ENCODE measurements around the gene RBM24.

Gene RBM24

DNA sequence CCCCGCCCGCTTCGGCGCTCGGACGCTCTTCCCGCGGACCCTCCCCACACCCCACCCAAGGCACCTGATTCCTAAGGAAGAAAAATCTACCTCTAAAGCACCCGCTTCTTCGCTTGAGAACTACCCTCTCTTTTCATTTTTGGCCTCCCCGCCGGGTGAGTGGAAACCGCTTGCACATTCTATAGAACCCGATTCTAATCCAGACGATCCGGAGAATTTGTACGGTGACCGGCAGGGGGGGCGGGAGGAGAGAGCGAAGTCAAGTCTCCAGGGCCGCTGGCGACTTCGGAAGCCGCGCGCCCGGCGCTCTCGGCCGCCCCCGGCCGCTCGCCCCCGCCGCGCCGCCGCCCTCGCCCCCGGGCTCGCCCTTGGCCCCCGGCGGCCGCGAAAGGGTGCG, at the start of gene RBM24:
Gene RBM24, plus strand, starts transcription at position 262 of the 397 bp plus-strand sequence. CDS start 221 bp downstream, outside the sequence.
- Histone ChIP-seq H3K27me3 (ENCODE audit: low read depth) (no peaks in the 10 kb centered on the region), H3K4me1 (peaks cover 47% of the 10 kb centered on the region), H3K36me3 (replicated peaks) (peaks cover 7% of the 10 kb centered on the region), H3K4me3 (peak within 1 kb of the TSS; percentile 66), H3K9me3 (no peaks in the 10 kb centered on the region)
- DNase-seq (ENCODE audit: low spot score in 2 of 2) = peak; percentile 69 to 86
- in situ Hi-C loops (cut with MboI; ENCODE audit: low sequenced_read_pairs) = no loop called here

DNA sequence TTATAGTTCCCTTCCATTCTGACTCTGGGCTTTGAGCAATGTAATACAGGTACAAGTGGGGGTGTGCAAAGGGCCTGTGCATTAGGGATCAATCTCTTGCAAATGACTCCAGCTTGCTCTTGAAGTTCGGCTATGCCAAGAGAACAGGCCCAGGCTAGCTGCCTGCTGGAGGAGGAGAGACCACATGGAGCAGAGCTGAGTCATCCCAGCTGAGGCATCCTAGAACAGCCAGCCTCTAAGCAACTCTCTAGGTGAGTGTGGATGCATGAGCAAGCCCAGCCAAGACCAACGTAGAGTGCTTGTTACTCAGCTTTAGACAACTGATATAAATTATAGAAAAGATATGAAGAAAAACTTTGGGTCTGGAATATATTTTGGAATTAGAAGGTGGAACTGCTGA, 47.6 kb upstream of the RBM24 start:
- H3K9me3 ChIP-seq = no peaks in the 10 kb centered on the region
- no peaks in the 10 kb centered on the region for H3K27me3 ChIP-seq (ENCODE audit: low read depth)
- DNase-seq (ENCODE audit: low spot score in 2 of 2) = no peak
- in situ Hi-C loops (cut with MboI; ENCODE audit: low sequenced_read_pairs) = no loop called here
- H3K4me1 ChIP-seq = no peaks in the 10 kb centered on the region
- H3K36me3 ChIP-seq (replicated peaks) = no peaks in the 10 kb centered on the region
- H3K4me3 ChIP-seq = no peak overlapping the region

- in situ Hi-C loops (cut with MboI; ENCODE audit: low sequenced_read_pairs) = no loop called here
- no peaks in the 10 kb centered on the region for H3K27me3 ChIP-seq (ENCODE audit: low read depth)
Observed at GRCh38 chr6:17237246-17237645, 43.9 kb upstream of the RBM24 start.

DNA sequence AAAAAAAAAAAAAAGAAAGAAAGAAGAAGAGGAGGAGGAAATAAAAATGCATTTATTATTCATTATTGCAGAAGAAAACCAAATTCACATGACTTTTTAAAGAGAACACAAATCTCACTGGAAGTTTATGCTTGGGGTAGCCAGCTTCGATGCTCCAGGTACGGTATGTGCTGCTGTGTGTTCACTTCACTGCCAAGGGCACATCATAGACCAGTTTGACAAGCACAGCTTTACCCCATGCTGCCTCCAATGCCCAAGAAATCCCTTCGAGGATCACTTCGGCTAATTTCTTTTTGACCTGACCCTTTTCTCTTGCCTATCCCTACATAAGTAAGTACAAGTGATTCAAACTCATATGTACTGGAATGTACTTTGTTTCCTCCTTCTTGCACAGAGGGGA, 41.9 kb upstream of the RBM24 start:
- in situ Hi-C loops (cut with MboI; ENCODE audit: low sequenced_read_pairs) = no loop called here
- H3K27me3 ChIP-seq (ENCODE audit: low read depth) = no peaks in the 10 kb centered on the region
- no peak for DNase-seq (ENCODE audit: low spot score in 2 of 2)
- no peaks in the 10 kb centered on the region for H3K36me3 ChIP-seq (replicated peaks)
- H3K4me3 ChIP-seq = no peak overlapping the region
- no peaks in the 10 kb centered on the region; the same call in 1 of the 2 replicates for H3K9me3 ChIP-seq
- peaks cover 7% of the 10 kb centered on the region; the same call in 1 of the 2 replicates for H3K4me1 ChIP-seq

More at GRCh38 chr6:17237246-17237645, 43.9 kb upstream of the RBM24 start:
- Histone ChIP-seq H3K4me1 (peaks cover 6% of the 10 kb centered on the region; the same call in 1 of the 2 replicates), H3K36me3 (replicated peaks) (no peaks in the 10 kb centered on the region), H3K4me3 (no peak overlapping the region), H3K9me3 (no peaks in the 10 kb centered on the region)
- DNase-seq (ENCODE audit: low spot score in 2 of 2) = no peak

GRCh38 chr6:17240803-17241500, 40.2 kb upstream of the RBM24 start:
- H3K9me3 ChIP-seq = no peaks in the 10 kb centered on the region; the same call in 1 of the 2 replicates
- H3K27me3 ChIP-seq (ENCODE audit: low read depth) = no peaks in the 10 kb centered on the region
- no peak for DNase-seq (ENCODE audit: low spot score in 2 of 2)
- in situ Hi-C loops (cut with MboI; ENCODE audit: low sequenced_read_pairs) = no loop called here
- no peak overlapping the region for H3K4me3 ChIP-seq
- H3K4me1 ChIP-seq = peaks cover 7% of the 10 kb centered on the region; the same call in 1 of the 2 replicates
- H3K36me3 ChIP-seq (replicated peaks) = no peaks in the 10 kb centered on the region

DNA sequence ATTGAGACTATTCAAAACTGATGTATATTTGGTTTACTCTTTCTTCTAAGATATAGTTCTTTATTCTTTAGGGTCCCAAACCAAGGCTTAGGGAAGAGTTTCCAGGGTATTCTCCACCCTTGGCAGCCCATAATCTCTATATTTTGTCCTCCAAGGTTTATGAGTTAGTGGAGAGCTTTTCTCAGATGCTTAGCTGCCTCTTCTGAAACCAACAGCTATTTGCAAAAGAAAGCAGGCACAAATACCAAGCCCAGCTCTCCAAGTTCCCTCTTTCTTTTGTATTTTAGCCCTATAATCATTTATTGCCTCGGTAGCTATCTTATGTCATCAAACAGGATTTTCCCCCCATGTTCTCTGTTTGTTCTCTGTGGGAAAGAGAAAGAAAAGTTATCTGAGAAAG, 39.1 kb upstream of the RBM24 start:
- peak in 1 of 2 experiments; percentile 67 for DNase-seq (ENCODE audit: low spot score in 2 of 2)
- in situ Hi-C loops (cut with MboI; ENCODE audit: low sequenced_read_pairs) = no loop called here

GRCh38 chr6:17250237-17250636, 30.9 kb upstream of the RBM24 start:
- H3K4me1 ChIP-seq = no peaks in the 10 kb centered on the region
- in situ Hi-C loops (cut with MboI; ENCODE audit: low sequenced_read_pairs) = no loop called here
- no peaks in the 10 kb centered on the region; the same call in 1 of the 2 replicates for H3K9me3 ChIP-seq
- DNase-seq (ENCODE audit: low spot score in 2 of 2) = no peak
- no peak overlapping the region for H3K4me3 ChIP-seq
- H3K27me3 ChIP-seq (ENCODE audit: low read depth) = no peaks in the 10 kb centered on the region
- H3K36me3 ChIP-seq (replicated peaks) = no peaks in the 10 kb centered on the region

More for the DNA sequence above, 39.1 kb upstream of the RBM24 start:
- Histone ChIP-seq H3K9me3 (no peaks in the 10 kb centered on the region; the same call in 1 of the 2 replicates), H3K4me1 (peaks cover 7% of the 10 kb centered on the region; the same call in 1 of the 2 replicates), H3K4me3 (no peak overlapping the region), H3K36me3 (replicated peaks) (no peaks in the 10 kb centered on the region), H3K27me3 (ENCODE audit: low read depth) (no peaks in the 10 kb centered on the region)

GRCh38 chr6:17251953-17252352, 29.2 kb upstream of the RBM24 start:
- no peak for DNase-seq (ENCODE audit: low spot score in 2 of 2)
- H3K36me3 ChIP-seq (replicated peaks) = no peaks in the 10 kb centered on the region
- H3K4me3 ChIP-seq = no peak overlapping the region
- no peaks in the 10 kb centered on the region for H3K4me1 ChIP-seq
- H3K27me3 ChIP-seq (ENCODE audit: low read depth) = no peaks in the 10 kb centered on the region
- in situ Hi-C loops (cut with MboI; ENCODE audit: low sequenced_read_pairs) = no loop called here
- no peaks in the 10 kb centered on the region; the same call in 1 of the 2 replicates for H3K9me3 ChIP-seq

DNA sequence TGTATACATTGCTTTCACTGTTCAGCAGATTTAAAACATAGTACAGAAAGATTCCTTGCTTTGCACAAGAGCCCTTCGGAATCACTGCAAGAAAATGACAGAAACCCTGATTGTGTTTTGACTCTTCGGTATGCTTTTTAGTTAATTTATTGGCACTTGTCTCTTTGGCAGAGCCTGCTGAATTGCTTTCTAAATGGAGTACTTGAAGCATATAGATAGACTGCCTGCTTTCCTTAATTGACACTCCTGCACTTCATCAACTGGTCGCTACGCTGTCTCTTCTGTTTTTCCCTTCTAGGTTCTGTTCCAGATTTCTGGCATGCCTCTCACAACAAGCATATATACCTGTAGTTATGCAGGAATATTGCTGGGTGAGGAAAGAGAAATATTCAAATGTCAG, 22.4 kb upstream of the RBM24 start:
- H3K4me3 ChIP-seq = no peak overlapping the region
- DNase-seq (ENCODE audit: low spot score in 2 of 2) = no peak
- in situ Hi-C loops (cut with MboI; ENCODE audit: low sequenced_read_pairs) = no loop called here
- no peaks in the 10 kb centered on the region for H3K27me3 ChIP-seq (ENCODE audit: low read depth)
- no peaks in the 10 kb centered on the region for H3K36me3 ChIP-seq (replicated peaks)
- no peaks in the 10 kb centered on the region for H3K9me3 ChIP-seq
- H3K4me1 ChIP-seq = peaks cover 16% of the 10 kb centered on the region

DNA sequence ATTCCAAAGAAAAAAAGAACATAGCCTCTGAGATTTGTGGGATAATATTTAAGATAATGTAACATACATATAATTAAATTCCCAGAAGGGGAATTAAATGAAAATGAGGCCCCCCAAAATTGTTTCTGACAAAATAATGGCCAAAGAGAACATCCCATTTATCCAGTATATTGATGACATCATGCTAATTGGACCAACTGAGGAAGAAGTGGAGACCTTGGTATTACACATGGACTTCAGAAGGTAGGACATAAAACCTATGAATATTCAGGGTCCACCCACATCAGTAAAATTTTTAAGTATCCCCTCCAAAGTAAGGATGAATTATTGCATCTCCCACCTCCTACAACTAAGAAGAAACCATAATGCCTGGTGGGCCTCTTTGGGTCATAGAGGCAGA, 15.6 kb upstream of the RBM24 start:
- Histone ChIP-seq H3K27me3 (ENCODE audit: low read depth) (no peaks in the 10 kb centered on the region), H3K4me1 (no peaks in the 10 kb centered on the region), H3K9me3 (no peaks in the 10 kb centered on the region), H3K36me3 (replicated peaks) (no peaks in the 10 kb centered on the region), H3K4me3 (no peak overlapping the region)
- no peak for DNase-seq (ENCODE audit: low spot score in 2 of 2)
- in situ Hi-C loops (cut with MboI; ENCODE audit: low sequenced_read_pairs) = no loop called here

- in situ Hi-C loops (cut with MboI; ENCODE audit: low sequenced_read_pairs) = no loop called here
- no peaks in the 10 kb centered on the region for H3K36me3 ChIP-seq (replicated peaks)
- H3K4me1 ChIP-seq = no peaks in the 10 kb centered on the region
- H3K4me3 ChIP-seq = no peak overlapping the region
- no peaks in the 10 kb centered on the region for H3K9me3 ChIP-seq
- no peak for DNase-seq (ENCODE audit: low spot score in 2 of 2)
- H3K27me3 ChIP-seq (ENCODE audit: low read depth) = no peaks in the 10 kb centered on the region
Observed at GRCh38 chr6:17267566-17267965, 13.6 kb upstream of the RBM24 start.

GRCh38 chr6:17268114-17268513, 13.0 kb upstream of the RBM24 start:
- no peaks in the 10 kb centered on the region for H3K4me1 ChIP-seq
- H3K36me3 ChIP-seq (replicated peaks) = no peaks in the 10 kb centered on the region
- no peaks in the 10 kb centered on the region for H3K9me3 ChIP-seq
- DNase-seq (ENCODE audit: low spot score in 2 of 2) = no peak
- no peaks in the 10 kb centered on the region for H3K27me3 ChIP-seq (ENCODE audit: low read depth)
- no peak overlapping the region for H3K4me3 ChIP-seq
- in situ Hi-C loops (cut with MboI; ENCODE audit: low sequenced_read_pairs) = no loop called here

- Histone ChIP-seq H3K27me3 (ENCODE audit: low read depth) (no peaks in the 10 kb centered on the region), H3K4me3 (no peak overlapping the region), H3K36me3 (replicated peaks) (no peaks in the 10 kb centered on the region), H3K4me1 (no peaks in the 10 kb centered on the region), H3K9me3 (no peaks in the 10 kb centered on the region)
- no peak for DNase-seq (ENCODE audit: low spot score in 2 of 2)
- in situ Hi-C loops (cut with MboI; ENCODE audit: low sequenced_read_pairs) = no loop called here
Observed at GRCh38 chr6:17269840-17270239, 11.3 kb upstream of the RBM24 start.

GRCh38 chr6:17271628-17272027, 9.5 kb upstream of the RBM24 start:
- H3K9me3 ChIP-seq = no peaks in the 10 kb centered on the region
- no peaks in the 10 kb centered on the region for H3K27me3 ChIP-seq (ENCODE audit: low read depth)
- H3K36me3 ChIP-seq (replicated peaks) = no peaks in the 10 kb centered on the region
- H3K4me1 ChIP-seq = peaks cover 11% of the 10 kb centered on the region
- no peak overlapping the region for H3K4me3 ChIP-seq
- no peak for DNase-seq (ENCODE audit: low spot score in 2 of 2)
- in situ Hi-C loops (cut with MboI; ENCODE audit: low sequenced_read_pairs) = no loop called here
